DMS153 treated with DMSO at 0.1 percent for 48 hours (cell line): Measurements from ENCODE around the gene ULBP2.
"Not testable (repeated sequence)": the region's sequence is repeated elsewhere in the genome, so short reads cannot be mapped to it uniquely, and the experiment has no call there.

ENCODE experiments used
- DNase-seq: peaks from one replicate; lab custom pipeline; 2025; ENCODE audit not compliant: unreplicated experiment; lab: John Stamatoyannopoulos, UW

Gene ULBP2

DNA sequence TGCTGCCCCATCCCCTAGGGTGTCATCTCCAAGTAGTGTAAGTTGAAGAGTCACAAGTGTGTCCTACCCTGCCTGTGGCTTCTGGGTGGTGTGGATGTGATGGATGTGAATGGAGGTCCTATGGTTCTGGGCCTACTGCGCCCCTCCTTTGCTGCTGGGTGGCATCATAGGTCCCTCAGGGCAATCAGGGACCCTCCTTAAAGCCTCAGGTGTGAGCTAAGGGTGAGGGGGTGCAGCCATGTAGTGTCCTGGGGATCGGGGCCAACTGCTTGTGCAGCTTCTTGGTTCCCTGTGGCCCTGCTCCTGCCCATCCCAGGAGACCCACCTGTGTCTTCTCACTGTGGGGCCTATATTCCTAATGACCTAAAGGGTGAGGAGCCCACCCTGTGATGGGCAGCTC lies 24.5 kb downstream of the ULBP2 start:
- DNase-seq: not testable (repeated sequence)

DNA sequence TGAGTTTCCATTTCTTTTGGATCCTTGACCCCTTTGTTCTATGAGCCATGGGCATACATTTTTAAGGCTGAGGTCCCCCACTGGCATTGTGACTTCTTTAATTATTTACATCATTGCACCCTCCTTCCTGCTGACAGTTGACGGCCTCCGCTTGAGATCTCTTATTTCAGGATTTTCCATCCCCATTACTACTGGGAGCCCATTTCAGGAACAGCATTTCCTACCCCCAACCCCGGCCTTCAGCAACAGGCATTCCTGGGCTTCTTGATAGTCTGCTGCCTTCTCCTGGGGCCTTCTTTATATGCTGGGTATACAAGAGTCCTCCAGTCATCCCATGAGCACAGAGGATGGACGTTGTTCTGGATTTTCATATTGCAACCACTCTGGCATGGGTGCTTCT lies 25.8 kb downstream of the ULBP2 start:
- DNase-seq: no peak

DNA sequence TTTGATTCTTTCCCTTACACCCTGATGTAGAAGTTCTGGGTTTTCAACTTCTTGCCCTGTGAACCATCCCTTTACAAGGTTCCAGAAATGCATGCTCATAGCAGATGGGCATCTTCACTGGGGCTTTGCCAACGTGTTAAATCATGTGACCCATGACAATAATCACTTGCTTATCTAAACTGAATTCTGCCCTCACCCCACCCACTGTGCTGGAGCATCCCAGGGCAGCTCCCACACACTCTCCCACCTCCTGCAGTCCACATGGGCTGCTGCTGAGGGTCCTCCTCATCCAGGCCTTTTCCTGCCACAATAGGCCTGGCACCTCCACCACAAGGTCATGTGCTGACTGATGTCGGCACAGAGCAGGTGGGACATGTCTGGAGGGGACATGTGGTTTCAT lies 26.2 kb downstream of the ULBP2 start:
- not testable (repeated sequence) for DNase-seq

DNA sequence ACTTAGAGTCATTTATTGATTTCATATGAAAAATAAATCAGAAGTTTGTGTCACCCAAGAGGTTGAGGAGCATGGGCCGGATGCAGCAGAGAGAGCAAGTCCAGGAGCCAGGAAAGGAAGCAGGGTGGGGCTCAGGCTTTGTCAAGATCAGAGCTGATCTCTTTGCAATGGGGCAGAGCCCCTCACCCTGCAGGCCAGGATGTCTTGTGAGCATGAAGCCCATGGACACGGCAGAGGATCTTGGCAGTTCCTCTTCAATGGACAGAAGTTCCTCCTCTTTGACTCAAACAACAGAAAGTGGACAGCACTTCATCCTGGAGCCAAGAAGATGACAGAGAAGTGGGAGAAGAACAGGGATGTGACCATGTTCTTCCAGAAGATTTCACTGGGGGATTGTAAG lies 27.1 kb downstream of the ULBP2 start:
- not testable (repeated sequence) for DNase-seq

DNA sequence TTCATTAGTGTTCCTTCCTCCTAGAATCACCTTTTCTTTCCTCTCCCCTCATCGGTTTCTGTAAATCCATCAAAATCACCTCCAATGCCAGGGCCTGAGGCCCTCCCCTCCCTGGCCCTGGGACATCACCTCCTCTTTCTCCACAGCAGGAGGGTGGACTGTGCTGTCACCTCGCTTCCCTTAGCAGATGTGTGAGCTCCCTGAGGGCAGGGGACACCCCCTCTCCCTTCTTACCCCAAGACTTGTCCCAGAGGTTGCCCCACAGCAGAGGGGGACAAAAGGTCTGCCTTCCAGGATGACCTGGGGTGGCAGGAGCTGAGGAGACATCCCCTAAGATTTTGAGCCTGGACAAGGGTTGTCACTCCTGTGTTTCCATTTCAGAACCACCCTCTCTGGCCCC lies 27.8 kb downstream of the ULBP2 start:
- DNase-seq: no peak

DNA sequence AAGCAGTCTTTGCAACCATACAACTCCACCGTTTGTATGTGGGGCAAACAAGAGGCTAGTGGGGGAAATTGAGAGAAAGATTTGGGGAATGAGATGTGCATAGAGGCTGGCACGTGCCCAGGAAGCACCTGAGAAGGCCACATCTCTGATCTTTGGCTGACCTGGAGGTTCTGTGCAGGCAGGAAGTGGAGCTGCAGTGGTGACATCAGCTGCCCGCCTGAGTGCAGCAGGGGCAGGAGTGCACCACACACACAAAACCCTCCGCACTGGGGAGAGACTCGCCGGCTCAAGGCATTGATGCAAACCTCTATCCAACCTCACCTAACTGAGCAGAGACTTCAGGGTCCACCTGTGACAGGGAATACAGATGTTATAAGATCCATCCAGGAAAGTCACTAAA lies 32.6 kb downstream of the ULBP2 start:
- not testable (repeated sequence) for DNase-seq

DNA sequence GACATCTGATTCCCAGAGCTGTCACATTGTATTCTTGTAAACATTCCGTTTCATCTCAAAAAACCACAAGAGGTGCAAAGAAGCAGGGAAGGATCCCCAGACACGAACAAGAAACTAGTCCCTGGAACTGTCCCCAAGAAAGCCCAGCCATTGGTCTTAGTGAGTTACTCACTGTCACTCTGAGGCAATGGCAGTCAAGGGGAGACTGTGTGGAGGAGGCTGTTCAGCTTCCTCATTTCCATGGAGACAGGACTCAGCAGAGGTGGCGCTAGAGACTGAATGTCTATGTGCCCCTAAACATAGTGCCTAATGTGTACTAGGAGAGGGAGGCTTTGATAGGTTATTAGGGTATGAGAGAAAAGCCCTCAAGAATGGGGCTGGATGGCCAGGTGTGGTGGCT lies 33.0 kb downstream of the ULBP2 start:
- no peak for DNase-seq

DNA sequence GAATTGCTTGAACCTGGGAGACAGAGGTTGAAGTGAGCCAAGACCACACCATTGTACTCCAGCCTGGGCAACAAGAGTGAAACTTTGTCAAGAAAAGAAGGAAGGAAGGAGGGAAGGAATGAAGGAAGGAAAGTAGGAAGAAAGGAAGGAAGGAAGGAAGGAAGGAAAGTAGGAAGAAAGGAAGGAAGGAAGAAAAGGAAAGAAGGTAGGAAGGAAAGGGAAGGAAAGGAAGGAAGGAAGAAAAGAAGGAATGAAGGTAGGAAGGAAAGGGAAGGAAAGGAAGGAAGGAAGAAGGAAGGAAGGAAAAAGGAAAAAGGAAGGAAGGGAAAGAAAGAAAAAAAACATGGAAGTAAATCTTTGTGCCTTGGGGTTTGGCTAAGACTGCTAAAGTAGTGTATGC lies 33.6 kb downstream of the ULBP2 start:
- no peak for DNase-seq

DNA sequence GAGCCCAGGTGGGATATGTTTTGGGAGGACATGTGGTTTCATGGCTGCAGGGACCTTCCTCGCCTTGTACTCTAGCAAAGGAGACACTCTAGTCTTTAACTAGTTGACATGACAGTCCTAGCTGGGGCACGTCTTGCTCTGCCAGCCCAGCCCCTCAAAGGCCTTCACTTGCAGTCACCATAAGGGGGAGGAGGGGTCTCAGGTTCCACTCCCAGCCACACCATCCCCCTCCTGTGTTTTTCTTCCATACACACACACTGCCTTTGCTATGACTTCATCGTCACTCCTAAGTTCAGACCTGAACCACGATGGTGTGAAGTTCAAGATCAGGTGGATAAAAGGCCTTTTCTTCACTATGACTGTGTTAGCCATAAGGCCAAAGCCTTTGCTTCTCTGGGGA lies 35.4 kb downstream of the ULBP2 start:
- no peak for DNase-seq

DNA sequence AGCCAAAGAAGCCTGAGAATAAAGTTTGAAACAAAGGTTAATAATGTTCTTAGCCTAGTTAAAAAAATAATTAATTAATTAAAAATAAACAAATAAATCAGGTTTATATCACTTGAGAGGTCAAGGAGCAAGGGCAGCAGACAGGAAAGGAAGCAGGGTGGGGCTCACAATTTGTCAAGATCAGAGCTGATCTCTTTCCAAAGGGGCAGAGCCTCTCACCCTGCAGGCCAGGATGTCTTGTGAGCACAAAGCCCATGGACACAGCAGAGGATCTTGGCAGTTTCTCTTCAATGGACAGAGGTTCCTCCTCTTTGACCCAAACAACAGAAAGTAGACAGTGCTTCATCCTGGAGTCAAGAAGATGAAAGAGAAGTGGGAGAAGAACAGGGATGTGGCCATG lies 36.8 kb downstream of the ULBP2 start:
- DNase-seq: no peak

DNA sequence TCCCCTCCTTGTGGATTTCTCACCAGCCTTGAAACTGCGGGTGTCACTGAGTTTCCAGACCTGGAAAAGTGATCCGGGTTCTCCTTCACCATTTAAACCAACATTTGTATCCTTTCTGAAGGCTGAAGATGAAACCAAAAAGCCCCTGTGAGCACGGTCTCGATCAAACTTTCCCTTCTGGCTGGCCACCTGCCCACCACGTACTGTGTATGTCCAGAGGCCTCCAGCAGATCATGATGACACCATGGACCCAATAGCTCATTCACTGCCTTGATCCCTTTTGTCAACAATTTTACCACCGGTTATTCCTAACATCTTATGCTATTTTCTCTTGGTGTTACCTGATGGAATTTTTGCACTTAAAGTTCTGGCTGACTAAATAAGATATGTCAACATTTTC lies 37.5 kb downstream of the ULBP2 start:
- DNase-seq: no peak

DNA sequence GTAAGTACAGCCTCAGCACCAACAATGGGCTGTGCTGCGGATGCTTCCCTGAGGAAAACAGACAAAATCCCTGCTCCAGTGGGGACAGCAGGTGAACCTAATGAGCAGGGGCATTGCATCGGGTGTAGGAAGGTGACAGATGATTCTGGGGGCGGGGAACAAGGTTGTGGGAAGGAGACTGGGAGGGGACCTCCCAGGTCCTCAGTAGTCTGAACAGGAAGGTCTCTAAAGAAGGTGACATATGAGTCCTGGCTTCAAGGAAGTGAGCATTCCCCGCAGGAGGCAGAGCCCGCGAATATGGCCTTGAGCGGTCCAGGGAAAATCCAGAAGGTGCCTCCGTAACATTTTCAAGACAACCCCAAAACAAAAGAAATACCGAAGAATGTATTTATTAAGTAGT lies 41.3 kb downstream of the ULBP2 start:
- DNase-seq: no peak

DNA sequence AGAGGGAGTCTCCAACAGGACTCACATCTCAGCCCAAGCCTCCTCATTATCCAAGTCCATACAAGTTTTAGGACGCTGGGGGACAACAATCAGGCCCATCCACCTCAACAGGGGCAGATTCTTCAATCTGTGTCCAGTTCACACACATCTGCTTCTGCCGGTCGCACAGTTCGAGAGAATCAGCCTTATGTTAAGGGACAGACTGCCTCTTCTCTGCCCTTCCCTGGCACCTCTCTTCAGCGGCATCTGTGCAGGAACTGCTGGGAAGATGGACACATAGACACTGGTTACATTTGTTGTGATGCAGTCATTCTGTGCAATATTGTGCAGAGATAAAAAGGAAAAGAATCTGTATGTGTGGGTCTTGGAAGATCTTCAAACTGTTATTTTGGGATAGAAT lies 43.0 kb downstream of the ULBP2 start:
- DNase-seq: no peak

DNA sequence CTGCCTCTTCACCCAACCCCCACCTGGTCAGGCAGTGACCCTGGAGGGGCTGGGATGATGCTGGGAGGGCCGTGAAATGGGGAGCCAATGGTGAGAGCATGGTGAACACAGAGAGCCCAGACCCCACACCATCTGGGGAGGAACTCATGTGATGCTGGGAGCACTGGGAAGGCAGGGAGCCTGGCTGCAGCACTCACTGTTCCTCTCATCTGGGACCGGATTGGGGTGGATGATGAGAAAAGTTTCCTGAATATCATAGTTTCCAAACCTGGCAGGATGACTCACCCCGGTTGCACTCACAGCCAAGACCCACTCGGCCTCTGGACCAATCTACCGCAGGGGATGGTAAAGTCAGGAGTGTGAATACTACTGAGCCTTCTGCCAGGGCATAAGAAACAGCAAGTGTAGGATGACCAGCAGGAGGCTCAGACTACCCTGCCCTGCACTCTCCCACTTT lies 43.7 kb downstream of the ULBP2 start:
- DNase-seq: no peak

DNA sequence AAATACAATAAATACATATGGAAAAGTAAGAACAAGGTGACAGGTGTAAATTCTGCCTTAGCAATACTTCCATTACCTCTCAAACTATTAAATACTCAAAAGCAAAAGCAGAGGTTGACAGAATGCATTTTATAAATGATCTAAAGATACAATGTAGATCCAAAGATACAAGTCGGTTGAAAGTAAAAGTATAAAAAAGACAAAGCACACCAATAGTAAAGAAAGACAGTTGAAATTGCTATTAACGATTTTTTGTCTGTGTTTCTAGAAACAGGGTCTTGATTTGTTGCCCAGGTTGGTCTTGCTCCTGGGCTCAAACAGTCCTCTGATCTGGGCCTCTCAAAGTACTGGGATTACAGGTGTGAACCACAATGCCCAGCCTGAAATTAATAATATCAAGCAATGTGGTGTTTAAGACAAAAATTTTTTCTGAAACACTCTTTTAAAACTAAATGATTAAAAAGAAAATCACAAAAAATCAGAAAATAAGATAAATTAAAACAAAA lies 45.8 kb downstream of the ULBP2 start:
- no peak for DNase-seq

DNA sequence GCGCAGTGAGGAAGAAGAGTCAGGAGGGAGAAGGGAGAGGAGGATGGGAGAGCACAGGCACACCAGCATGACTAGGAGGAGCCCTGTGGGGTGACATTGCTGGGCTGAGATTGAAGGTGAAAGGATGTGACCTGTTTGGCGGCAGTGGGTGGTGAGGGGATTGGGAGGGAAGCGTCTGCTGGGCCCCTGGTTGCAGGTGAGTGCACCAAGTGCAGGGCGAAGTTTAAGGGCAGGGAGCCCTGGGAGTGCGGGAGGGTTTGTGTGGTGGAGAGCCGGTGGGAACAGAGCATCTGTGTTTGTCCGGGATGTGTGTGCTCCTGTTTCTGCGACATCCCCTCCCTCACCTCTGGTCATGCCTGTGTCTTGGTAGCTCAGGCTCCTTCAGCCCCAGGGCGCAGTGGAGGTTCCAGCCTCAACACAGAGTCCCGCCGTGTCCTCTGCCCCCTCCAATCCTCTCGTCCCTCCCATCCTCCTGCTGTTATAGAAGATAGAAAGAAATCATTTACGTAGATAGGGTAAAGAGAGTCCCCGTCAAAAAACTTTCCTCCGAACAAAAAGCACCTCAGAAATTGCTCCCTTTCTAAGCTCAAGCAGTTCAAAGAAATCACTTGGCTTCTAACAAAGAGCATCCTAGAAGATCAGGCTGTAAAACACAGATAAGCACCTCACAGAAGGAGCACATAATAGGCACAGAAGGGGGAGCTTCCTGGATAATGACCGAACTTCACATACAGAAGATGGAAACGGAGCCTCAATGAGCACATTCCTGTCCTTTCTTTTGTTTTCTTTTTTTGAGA lies 46.9 kb downstream of the ULBP2 start:
- DNase-seq: no peak

DNA sequence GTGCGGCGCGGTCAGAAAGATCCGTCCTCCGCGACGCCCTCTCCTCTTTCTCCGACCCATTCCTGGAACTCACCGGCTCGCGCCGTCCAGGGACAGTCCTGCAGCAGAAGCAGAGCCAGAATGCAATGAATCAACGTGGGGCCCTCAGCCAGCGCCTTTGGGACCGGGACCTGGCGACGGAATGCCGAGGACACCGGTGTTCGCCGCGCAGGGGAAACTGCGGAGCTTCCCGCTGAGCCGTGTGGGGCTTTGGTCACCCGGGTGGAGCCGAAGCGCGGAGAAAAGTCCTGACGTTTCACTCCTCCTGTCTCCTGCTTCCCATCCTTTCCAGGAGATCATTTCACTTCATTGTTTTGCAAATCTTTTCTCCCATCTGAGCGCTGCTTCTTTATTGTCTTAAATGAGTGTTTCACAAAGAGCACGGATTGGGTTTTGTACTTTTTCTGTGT lies 48.4 kb downstream of the ULBP2 start:
- DNase-seq: no peak

DNA sequence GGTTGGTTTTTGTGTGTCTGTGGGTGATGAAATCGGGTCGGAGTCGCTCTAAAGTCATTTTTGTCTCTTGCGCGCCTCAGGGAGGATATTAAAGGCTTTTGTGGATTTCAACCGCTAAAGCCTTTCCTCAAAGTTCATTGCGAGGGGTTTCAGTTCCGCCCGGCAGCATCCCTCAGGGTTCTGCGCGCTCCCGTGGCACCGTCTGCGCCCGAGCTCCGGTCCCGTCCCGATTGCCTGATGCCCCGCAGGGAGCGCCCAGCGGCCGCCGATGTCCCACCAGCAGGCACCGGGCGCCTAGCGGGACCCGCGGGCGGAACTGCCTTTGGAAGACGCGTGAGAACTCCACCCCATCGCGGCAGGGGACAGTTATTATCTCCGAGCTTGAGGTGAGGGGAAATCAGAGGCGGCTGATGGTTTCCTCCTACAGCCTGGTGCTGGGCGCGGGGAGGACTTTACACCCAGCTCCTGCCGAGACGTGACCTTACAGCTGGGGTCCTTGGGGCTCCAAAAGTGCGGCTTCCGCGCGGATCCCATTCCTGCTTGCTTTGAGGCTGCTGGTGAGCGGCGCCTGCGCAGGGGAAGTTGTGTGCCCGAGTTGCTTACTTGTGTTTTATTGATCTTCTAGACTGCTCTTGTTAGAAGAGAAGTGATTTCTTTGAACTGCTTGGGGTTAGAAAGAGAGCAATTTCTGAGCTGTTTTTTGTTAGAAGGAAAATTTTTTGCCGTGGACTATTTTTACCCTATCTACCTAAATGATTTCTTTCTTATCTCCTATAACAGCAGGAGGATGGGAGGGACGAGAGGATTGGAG lies 49.1 kb downstream of the ULBP2 start:
- no peak for DNase-seq

DNA sequence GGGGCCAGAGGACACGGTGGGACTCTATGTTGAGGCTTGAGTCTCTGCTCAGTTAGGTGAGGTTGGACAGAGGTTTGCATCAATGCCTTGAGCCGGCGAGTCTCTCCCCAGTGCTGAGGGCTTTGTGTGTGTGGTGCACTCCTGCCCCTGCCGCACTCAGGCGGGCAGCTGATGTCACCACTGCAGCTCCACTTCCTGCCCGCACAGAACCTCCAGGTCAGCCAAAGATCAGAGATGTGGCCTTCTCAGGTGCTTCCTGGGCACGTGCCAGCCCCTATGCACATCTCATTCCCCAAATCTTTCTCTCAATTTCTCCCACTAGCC lies 49.6 kb downstream of the ULBP2 start:
- DNase-seq: not testable (repeated sequence)

DNA sequence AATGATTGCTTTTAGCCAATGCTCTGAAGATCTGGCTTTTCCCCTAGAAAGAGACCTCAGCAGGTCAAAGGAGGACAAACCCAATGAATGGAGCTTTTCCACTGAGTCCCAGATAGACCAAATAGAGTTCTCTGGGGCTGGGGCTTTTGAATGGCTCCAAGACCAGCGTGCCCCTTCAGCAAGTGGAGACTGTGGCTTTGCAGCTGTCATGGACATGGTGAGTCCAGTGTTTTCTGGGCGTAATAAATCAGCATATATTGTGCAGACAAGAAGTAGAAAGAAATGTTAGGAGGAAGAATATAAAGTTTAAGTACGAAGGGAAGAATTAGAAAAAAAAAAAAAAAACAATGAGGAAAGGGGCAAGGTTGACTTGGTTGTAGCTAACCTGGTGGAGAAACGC lies 50.0 kb downstream of the ULBP2 start:
- DNase-seq: no peak

DNA sequence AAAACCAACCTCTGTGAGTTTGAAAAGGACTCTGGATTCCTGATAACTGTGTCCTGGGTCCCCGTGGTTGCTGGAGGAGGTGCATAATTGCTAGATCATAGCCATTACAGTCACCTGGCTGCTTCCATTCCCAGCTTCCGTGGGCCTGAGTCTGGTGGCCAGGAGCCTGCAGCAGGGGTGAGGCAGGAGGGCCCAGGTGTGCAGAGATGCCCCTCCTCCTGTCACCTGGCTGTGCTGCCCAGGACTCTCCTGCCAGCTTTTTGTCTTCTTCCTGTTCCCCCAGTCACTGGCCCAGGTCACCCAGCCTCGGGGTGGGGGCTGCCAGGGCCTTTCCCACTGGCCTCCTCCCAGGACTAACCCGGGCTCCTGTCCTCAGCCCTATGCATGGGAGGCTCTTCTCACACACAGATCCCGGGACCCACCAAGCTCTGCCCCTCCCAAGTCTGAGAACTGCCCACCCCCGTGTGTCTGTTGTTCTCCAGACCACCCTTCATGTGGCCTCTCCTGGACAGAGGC lies 53.5 kb downstream of the ULBP2 start:
- DNase-seq: no peak

DNA sequence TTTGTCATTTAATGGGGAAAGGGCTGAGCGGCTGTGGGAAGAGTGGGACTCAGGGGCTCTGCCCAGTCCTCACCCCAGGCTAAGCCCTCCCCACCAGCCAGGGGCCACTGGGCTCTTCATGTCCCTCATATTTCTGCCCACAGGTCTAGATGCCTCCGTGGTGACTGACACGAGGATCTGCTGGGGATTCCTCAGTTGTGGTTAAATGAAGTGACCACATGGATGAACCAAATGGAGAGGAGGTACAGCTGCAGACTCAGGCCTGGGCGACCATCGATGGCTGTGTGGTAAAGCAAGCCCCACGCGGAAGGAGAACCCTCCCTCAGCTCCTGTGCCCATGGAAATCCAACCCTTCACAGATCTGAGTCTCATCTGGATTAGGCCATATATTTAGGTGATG lies 54.2 kb downstream of the ULBP2 start:
- DNase-seq: no peak
